ENCODE results near the gene XPOT. TPM values are rescaled to one million over a fixed set of nuclear protein-coding genes. Genes with fewer than 3 reads are reported as not detected.
A peak's percentile ranks its signal among the peaks of the same experiment; 100 is the strongest.

XPOT gene
- total RNA-seq, 1 donor from 2014 or later, result 68.6 TPM

DNA sequence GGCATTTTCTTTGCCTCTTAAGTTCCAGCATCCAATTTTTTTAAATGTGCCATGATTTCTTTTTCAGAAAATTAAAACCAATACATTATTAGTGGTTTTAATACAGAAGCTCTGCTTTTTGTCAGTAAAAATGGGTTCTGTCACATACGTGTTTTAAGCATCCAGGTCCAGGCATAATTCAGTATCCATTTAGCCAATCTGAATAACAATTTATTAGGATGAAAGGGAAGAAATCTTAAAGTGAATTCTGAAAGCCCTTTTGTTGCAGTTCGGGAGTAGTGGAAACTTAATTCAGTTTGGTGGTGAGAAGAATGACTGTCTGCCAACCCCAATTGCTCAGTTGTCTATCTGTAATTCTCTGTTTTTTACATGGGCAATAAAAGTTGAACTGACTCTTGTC, 7.2 kb downstream of the XPOT start:
- TF ChIP-seq, protein P1, sequence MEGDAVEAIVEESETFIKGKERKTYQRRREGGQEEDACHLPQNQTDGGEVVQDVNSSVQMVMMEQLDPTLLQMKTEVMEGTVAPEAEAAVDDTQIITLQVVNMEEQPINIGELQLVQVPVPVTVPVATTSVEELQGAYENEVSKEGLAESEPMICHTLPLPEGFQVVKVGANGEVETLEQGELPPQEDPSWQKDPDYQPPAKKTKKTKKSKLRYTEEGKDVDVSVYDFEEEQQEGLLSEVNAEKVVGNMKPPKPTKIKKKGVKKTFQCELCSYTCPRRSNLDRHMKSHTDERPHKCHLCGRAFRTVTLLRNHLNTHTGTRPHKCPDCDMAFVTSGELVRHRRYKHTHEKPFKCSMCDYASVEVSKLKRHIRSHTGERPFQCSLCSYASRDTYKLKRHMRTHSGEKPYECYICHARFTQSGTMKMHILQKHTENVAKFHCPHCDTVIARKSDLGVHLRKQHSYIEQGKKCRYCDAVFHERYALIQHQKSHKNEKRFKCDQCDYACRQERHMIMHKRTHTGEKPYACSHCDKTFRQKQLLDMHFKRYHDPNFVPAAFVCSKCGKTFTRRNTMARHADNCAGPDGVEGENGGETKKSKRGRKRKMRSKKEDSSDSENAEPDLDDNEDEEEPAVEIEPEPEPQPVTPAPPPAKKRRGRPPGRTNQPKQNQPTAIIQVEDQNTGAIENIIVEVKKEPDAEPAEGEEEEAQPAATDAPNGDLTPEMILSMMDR (IDR thresholded peaks at IDR 0.05), result no peak

DNA sequence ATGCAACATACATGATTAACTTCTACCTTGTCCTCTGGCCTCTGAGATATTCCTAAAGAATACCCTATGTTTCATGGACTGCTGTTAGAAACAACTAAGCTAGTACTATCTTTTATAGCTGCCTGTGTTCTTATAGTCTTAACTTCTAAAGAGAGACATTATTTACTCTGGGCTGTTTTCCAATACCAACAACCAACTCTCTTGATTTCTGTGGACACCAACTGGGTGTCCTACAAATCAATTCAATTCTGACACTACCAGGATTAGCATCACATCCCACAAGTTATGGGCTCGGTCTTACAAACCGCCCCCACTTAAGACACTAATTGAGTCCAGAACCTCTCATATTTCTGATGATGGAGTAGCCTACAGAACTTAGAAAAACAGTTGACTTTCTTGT, 8.3 kb downstream of the XPOT start:
- ATAC-seq (no peak), DNase-seq (no peak)
- intact Hi-C loops (cut with DNase I), result no loop called here
- no peaks in the 10 kb centered on the region for H3K27me3 ChIP-seq (ENCODE audit: low read depth)
- H3K4me3 ChIP-seq, result no peak overlapping the region
- no peaks in the 10 kb centered on the region for H3K9me3 ChIP-seq
- H3K36me3 ChIP-seq, result peaks cover 75% of the 10 kb centered on the region
- H3K4me1 ChIP-seq, result no peaks in the 10 kb centered on the region
- TF ChIP-seq, protein P1 (IDR thresholded peaks at IDR 0.05), result no peak
- H3K27ac ChIP-seq, result no peak overlapping the region

More for the DNA sequence above, 7.2 kb downstream of the XPOT start:
- intact Hi-C loops (cut with DNase I), result no loop called here
- H3K4me1 ChIP-seq, result no peaks in the 10 kb centered on the region
- H3K4me3 ChIP-seq, result no peak overlapping the region
- DNase-seq, result no peak
- no peaks in the 10 kb centered on the region for H3K9me3 ChIP-seq
- ATAC-seq, result no peak
- H3K27me3 ChIP-seq (ENCODE audit: low read depth), result no peaks in the 10 kb centered on the region
- peaks cover 64% of the 10 kb centered on the region for H3K36me3 ChIP-seq
- H3K27ac ChIP-seq, result no peak overlapping the region

DNA sequence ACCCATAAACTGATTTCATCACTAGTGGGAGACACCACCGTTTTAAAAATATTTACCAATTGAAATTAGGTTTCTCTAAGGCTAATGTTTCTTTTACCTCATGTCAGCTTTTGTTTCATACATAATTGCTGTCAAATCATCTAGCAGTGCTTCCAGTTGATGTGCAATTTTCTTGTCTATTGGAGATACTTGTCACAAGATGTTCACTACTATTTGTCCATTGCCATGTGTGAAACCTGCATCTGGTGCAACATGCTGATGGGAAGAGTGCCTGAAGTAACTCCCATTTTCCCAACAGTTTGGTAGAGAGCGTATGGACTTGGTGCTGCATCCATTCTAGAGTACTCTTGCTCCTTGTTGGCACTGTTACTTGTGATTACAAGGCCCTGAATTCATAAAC, 9.7 kb downstream of the XPOT start:
- Histone ChIP-seq H3K4me1 (no peaks in the 10 kb centered on the region), H3K4me3 (no peak overlapping the region), H3K27me3 (ENCODE audit: low read depth) (no peaks in the 10 kb centered on the region), H3K9me3 (no peaks in the 10 kb centered on the region), H3K36me3 (peaks cover 89% of the 10 kb centered on the region), H3K27ac (no peak overlapping the region)
- TF ChIP-seq, protein P1 (IDR thresholded peaks at IDR 0.05), result no peak
- DNase-seq, result no peak
- intact Hi-C loops (cut with DNase I), result no loop called here
- no peak for ATAC-seq

DNA sequence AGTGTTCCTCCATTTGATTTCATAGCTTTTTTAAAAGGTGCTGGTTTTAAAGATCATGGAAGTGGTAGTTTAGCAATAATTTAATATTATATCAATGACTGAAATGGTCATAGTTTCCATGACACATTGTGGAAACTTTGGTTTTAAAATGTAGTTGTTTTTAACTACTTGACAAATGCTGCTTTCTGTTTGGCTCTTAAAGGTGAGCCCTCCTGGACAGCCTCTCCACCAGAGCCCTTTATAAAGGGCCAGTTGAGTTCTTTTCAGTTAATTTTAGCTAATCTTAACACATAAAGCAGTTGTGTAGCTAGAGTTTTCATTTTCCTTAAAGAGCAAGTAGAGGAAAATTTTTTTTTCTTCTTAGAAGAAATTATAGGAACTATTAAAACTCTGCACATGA, 14.0 kb downstream of the XPOT start:
- TF ChIP-seq, protein P1 (IDR thresholded peaks at IDR 0.05), result no peak
- no peaks in the 10 kb centered on the region for H3K27me3 ChIP-seq (ENCODE audit: low read depth)
- no peaks in the 10 kb centered on the region for H3K4me1 ChIP-seq
- no peak overlapping the region for H3K4me3 ChIP-seq
- peaks cover 99% of the 10 kb centered on the region for H3K36me3 ChIP-seq
- H3K27ac ChIP-seq, result no peak overlapping the region
- no peaks in the 10 kb centered on the region for H3K9me3 ChIP-seq
- DNase-seq, result no peak
- ATAC-seq, result no peak
- intact Hi-C loops (cut with DNase I), result no loop called here

DNA sequence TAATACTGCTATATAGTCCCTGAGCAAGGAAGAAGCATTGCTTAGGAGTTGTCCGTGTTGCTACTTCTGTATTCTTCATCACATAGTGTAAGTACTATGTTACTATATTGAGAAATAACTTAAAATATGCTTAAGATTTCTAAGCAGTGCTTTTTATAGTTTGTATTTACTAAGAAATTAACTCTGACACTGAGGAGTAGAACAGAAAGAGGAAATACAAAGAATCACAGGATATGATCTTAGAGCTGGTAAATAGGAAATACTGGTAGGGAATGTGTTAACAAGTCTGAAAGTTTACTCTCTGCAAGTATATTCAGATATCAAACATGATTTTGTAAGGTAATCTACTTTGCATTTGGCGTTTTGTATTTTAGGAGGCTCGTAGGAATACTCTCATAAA, 15.5 kb downstream of the XPOT start:
- H3K4me3 ChIP-seq, result no peak overlapping the region
- H3K27ac ChIP-seq, result peak overlapping the region; percentile 33
- no peak for ATAC-seq
- DNase-seq, result no peak
- peaks cover 99% of the 10 kb centered on the region for H3K36me3 ChIP-seq
- no peaks in the 10 kb centered on the region for H3K9me3 ChIP-seq
- intact Hi-C loops (cut with DNase I), result no loop called here
- TF ChIP-seq, protein P1 (IDR thresholded peaks at IDR 0.05), result no peak
- no peaks in the 10 kb centered on the region for H3K27me3 ChIP-seq (ENCODE audit: low read depth)
- no peaks in the 10 kb centered on the region for H3K4me1 ChIP-seq

DNA sequence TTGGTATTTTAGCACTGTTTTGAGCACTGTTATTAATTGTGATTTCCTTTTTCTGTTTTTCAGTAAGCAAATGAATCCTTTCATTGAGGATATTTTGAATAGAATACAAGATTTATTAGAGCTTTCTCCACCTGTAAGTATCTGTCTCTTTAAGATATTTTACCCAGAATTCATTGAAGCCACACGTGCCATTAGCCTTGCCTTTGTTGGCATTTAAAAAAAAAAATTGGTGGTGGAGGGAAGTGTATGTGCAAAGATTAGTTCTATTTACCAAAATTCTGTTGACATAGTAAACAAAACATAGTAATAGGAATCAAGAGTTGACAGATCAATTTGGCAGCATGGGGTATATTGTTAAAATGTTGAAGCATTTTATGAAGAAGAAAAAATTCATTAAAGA, 23.8 kb downstream of the XPOT start:
- Histone ChIP-seq H3K9me3 (no peaks in the 10 kb centered on the region), H3K27me3 (ENCODE audit: low read depth) (no peaks in the 10 kb centered on the region), H3K4me3 (no peak overlapping the region), H3K4me1 (no peaks in the 10 kb centered on the region), H3K36me3 (peaks cover 100% of the 10 kb centered on the region), H3K27ac (no peak overlapping the region)
- no peak for ATAC-seq
- DNase-seq, result no peak
- TF ChIP-seq, protein P1 (IDR thresholded peaks at IDR 0.05), result no peak
- intact Hi-C loops (cut with DNase I), result no loop called here

Measured in lower lobe of right lung (tissue), 2 donors.